Motor neuron (in vitro differentiated cells): ENCODE measurements around the gene RBP5. TPM values are rescaled to one million over a fixed set of nuclear protein-coding genes. Genes with fewer than 3 reads are reported as not detected.
"Not testable (repeated sequence)": the region's sequence is repeated elsewhere in the genome, so short reads cannot be mapped to it uniquely, and the experiment has no call there.

Source experiments
- ATAC-seq, 8 experiments: fragments of 200-7000 bp; cut with Tn5 transposase; replicated peaks in 6 of 8; 2 replicates each; pipeline ENCODE4 v1.8.0; 2021; ENCODE audit warnings: mild to moderate bottlenecking in 8 of 8, moderate library complexity in 8 of 8
- H3K27ac ChIP-seq, 2 donors: fragments of 250-450 bp; sonication (Bioruptor Pico); 2 replicates each; pipeline ENCODE4 v1.9.0; 2021; ENCODE audit warnings: antibody characterized with exemption in 2 of 2, mild to moderate bottlenecking in 2 of 2, moderate library complexity in 1 of 2
- H3K4me1 ChIP-seq, 2 donors: fragments of 250-450 bp; sonication (Bioruptor Pico); replicated peaks in 1 of 2; 2 replicates each; pipeline ENCODE4 v1.6.1; 2021; ENCODE audit warnings: antibody characterized with exemption in 2 of 2, mild to moderate bottlenecking in 2 of 2, moderate library complexity in 1 of 2
- H3K4me3 ChIP-seq, 5 donors: fragments of 250-450 bp; sonication (Bioruptor Pico); 2 replicates each; pipeline ENCODE4 v1.9.0; 2021; ENCODE audit warnings: antibody characterized with exemption in 5 of 5, mild to moderate bottlenecking in 5 of 5, moderate library complexity in 4 of 5
- WGBS, 10 experiments: fragments of 450-650 bp; shearing (Covaris generic); methylation state at CpG; one replicate each; pipeline ENCODE4 v1.0.0; 2022; 5-methylcytosine and 5-hydroxymethylcytosine counted together
- in situ Hi-C, 9 experiments: fragments of 400-800 bp; cut with MboI; loops; one replicate each; pipeline ENCODE4 v1.15.0; 2021; ENCODE audit warnings: low sequenced_read_pairs in 9 of 9, low pct_unique_long_range_greater_than_20kb in 2 of 9; ENCODE audit not compliant: unreplicated experiment in 9 of 9
- total RNA-seq, 8 experiments: library from RNA; unstranded; fragments of 300-600 nt; gene quantifications; 2 replicates each; pipeline versions ENCODE4 v1.2.3 to v1.2.4, GENCODE V29; 2022

The RBP5 gene
- total RNA-seq, 8 experiments from 2014 or later, result 0.38 to 5.4 (median 1.4) TPM

DNA sequence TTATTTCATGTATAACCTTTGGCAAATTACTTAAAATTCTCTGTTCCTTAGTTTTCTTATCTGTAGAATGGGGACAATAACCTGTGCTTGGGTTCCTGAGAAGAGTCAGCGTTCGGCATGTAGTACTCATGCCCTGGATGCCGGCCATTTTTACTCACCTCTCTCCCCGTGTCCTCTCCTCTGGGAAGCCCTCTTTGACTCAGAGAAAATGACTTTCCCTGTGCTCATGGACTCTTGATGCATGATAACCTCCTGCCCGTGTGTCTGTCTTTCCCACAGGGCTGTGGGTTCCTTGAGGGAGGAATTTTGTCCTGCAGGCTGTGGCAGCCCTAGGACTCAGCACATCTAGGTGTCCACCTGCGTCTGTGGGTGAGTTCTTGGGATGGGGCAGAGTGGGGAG is 13.8 kb downstream of the RBP5 start:
- no peak for ATAC-seq
- in situ Hi-C loops, result loop anchor here in 3 of 9 experiments (25.0 kb wide), 2 partner anchors 153 to 178 kb away; partner anchors contain the start of genes ATN1 (in 2 of the 3), C12orf57 (in 2 of the 3), RNU7-1 (in 2 of the 3) and EMG1 (in 1 of the 3)
- no peaks in the 10 kb centered on the region for H3K4me1 ChIP-seq
- no peak overlapping the region for H3K27ac ChIP-seq
- WGBS, 10 experiments, result 50 to 100% (median 74%) methylated on average over 1 to 5 of the region's 6 CpGs; no CpG with 5 or more reads in 5 of the 10 experiments
- H3K4me3 ChIP-seq, result no peak overlapping the region

DNA sequence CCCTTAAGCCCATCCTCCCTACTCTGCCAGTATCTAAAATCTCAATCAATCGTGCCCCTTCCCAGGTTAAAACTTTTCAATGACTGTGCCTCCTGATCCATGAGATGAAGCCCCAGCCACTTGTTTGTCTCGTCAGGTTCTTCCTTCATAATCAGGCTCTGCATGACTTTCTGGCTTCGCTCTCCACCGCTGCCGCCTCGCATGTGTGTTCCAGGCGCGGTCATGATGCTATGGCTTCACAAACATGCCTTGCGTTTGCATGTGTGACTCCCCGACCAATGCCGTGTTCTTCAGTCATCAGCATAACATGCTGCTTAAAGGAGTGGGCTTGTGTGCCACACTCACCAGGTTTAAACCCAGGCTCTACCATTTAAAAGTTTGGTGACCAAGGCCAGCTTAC is 14.7 kb downstream of the RBP5 start:
- in situ Hi-C loops, result loop anchor here in 3 of 9 experiments (25.0 kb wide), 2 partner anchors 152 to 177 kb away; partner anchors contain the start of genes ATN1 (in 2 of the 3), C12orf57 (in 2 of the 3), RNU7-1 (in 2 of the 3) and EMG1 (in 1 of the 3)
- Histone ChIP-seq H3K4me1 (no peaks in the 10 kb centered on the region), H3K27ac (no peak overlapping the region), H3K4me3 (no peak overlapping the region)
- WGBS, 10 experiments, result 17 to 89% (median 56%) methylated on average over 1 to 11 of the region's 11 CpGs; no CpG with 5 or more reads in 4 of the 10 experiments
- ATAC-seq, result no peak

DNA sequence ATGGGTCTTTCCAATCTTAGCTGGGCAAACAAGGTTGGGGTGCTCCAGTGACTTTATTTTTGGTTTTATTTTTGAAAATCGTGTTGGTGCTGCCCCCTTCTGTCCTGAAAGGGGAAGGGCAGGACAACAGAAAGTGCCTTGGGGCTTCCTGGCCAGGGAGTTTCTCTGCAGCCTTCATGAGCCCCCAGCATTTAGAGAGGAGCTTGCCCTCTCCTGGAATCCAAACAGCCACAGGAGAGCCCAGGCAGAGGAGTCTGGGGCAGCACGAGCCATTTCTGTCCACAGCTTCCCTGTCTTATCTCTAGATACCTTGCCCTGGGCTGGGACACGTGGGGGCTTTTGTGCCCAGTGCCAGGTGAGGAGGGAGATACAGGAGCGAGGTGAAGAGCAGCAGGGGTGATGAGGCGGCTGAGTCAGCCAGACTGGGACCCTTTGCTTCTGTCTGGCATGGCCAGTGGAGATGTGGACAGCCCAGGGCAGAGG is 15.3 kb downstream of the RBP5 start:
- Histone ChIP-seq H3K27ac (no peak overlapping the region), H3K4me3 (no peak overlapping the region), H3K4me1 (peaks cover 2 to 3% of the 10 kb centered on the region in 2 donors)
- WGBS, 10 experiments, result 0 to 38% (median 4%) methylated on average over 1 to 5 of the region's 5 CpGs; no CpG with 5 or more reads in 2 of the 10 experiments
- in situ Hi-C loops, result loop anchor here in 3 of 9 experiments (25.0 kb wide), 2 partner anchors 151 to 176 kb away; partner anchors contain the start of genes ATN1 (in 2 of the 3), C12orf57 (in 2 of the 3), RNU7-1 (in 2 of the 3) and EMG1 (in 1 of the 3)
- peak in 1 of 8 experiments; percentile 5 for ATAC-seq

DNA sequence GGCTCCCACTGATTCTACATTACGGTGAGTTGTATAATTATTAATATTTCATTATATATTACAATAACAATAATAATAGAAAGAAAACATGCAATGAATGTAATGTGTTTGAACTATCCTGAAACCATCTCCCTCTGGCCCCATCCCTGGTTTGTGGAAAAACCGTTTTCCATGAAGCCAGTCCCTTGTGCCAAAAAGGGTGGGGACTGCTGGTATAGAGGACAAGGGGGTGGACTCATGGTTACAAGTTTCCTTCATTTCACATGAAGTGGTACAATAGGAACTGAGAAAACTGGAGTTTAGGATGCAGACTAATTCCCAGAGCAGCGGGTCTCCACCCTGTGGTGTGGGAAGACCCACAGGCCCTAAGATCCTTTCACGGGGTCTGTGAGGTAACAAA is 16.6 kb downstream of the RBP5 start:
- Histone ChIP-seq H3K4me3 (no peak overlapping the region), H3K4me1 (peaks cover 5 to 12% of the 10 kb centered on the region in 2 donors), H3K27ac (no peak overlapping the region)
- in situ Hi-C loops, result loop anchor here in 3 of 9 experiments (25.0 kb wide), 2 partner anchors 150 to 175 kb away; partner anchors contain the start of genes ATN1 (in 2 of the 3), C12orf57 (in 2 of the 3), RNU7-1 (in 2 of the 3) and EMG1 (in 1 of the 3)
- no peak for ATAC-seq
- WGBS, 10 experiments, result 30 to 100% (median 83%) methylated on average over 2 to 4 of the region's 4 CpGs; no CpG with 5 or more reads in 3 of the 10 experiments

DNA sequence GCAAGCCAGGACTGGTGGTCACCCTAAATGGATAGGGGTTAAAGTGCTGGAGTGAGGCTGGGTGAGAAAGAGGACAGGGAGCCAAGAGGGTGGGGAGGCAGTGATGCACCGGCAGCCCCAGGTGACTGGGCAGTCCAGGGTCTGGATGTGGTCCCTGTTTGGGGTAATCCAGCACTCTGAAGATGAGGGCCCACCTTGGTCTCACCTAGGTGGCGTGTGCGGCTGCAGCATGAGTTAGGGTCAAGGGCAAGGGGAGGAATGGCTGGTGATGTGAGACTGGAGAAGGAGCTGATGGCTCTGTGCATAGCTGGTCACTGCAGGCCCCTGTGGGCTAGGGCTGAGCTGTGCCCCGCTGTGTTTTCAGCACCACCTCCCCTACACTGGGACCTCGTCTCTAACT is 18.0 kb downstream of the RBP5 start:
- H3K27ac ChIP-seq, result no peak overlapping the region
- 50 to 100% (median 86%) methylated on average over 1 to 3 of the region's 5 CpGs; no CpG with 5 or more reads in 3 of the 10 experiments for WGBS, 10 experiments
- in situ Hi-C loops, result loop anchor here in 3 of 9 experiments (25.0 kb wide), 2 partner anchors 148 to 173 kb away; partner anchors contain the start of genes ATN1 (in 2 of the 3), C12orf57 (in 2 of the 3), RNU7-1 (in 2 of the 3) and EMG1 (in 1 of the 3)
- no peak for ATAC-seq
- no peak overlapping the region for H3K4me3 ChIP-seq
- peaks cover 5 to 12% of the 10 kb centered on the region in 2 donors for H3K4me1 ChIP-seq

DNA sequence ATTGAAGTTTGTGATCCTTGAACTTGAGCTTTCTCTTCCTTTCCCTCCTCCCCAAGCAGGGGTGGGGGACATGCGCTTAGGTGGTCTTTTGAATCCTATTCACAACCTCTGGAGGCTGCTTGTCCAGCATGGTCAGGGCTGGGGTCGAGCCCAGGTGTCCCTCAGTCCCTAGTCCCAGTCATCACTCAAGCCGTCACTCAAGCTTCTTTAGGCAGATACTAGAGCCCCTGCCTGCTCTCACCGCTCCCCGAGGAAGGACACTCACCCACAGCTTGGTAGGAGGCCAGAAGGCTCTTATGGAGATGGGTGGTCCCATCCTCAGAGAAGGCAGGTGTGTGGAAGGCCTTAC is 19.1 kb downstream of the RBP5 start:
- in situ Hi-C loops, result loop anchor here in 3 of 9 experiments (25.0 kb wide), 2 partner anchors 147 to 172 kb away; partner anchors contain the start of genes ATN1 (in 2 of the 3), C12orf57 (in 2 of the 3), RNU7-1 (in 2 of the 3) and EMG1 (in 1 of the 3)
- no peak overlapping the region for H3K4me3 ChIP-seq
- WGBS, 10 experiments, result 17 to 80% (median 44%) methylated on average over 1 to 2 of the region's 5 CpGs; no CpG with 5 or more reads in 6 of the 10 experiments

DNA sequence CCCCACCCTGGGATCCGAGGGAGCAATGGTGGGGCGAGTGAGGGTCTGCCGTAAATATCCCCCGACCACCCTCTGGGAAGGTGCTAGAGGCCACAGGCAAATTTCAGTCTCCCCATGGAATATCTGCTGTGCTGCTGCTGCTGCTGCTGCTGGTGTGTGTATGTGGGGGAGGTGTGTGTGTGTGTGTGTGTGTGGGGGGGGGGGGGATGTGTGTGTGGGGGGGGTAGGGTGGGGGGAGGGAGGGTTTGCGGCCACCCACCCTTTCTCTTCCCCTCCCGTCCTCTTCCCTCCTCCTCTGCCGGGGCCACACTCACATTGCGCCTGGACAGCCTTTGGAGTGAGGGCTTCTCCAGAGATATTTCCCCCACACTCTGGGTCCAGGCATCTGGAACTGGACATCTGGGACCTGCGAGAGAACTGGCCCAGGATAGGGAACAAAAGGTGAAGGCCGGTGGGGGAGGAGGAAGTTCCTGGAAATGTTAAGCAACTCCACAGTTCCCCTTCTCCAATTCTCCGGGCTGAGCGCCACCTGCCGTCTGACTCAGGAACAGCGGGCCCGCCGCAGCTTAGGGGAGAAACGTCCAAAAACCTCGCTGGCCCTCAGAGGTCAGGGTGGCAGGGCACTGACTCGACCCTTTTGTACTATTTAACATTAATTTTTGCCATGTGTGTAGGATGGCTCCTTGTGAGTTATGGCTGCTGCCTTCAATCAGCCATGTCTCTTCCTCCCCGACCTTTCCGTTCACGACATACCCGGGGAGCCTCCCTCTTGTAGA is 19.7 kb downstream of the RBP5 start, which contains the start of gene C1RL:
Gene C1RL, minus strand, starts transcription at position 419 of the 776 bp plus-strand sequence. Its CDS starts 34 bp downstream, at position 385.
- 0 to 22% (median 8%) methylated on average over 2 to 10 of the region's 23 CpGs; no CpG with 5 or more reads in 5 of the 10 experiments for WGBS, 10 experiments
- Histone ChIP-seq H3K27ac (peak within 1 kb of the TSS; percentile 34 to 37), H3K4me3 (peak within 1 kb of the TSS; percentile 22 to 38 (median 30)), H3K4me1 (peaks cover 5 to 12% of the 10 kb centered on the region in 2 donors)
- ATAC-seq, result peak; percentile 32 to 69 (median 60)
- in situ Hi-C loops, result loop anchor here in 3 of 9 experiments (25.0 kb wide), 2 partner anchors 147 to 172 kb away; partner anchors contain the start of genes ATN1 (in 2 of the 3), C12orf57 (in 2 of the 3), RNU7-1 (in 2 of the 3) and EMG1 (in 1 of the 3)

More for the DNA sequence above, 19.1 kb downstream of the RBP5 start:
- no peak overlapping the region for H3K27ac ChIP-seq
- peaks cover 5 to 12% of the 10 kb centered on the region in 2 donors for H3K4me1 ChIP-seq
- no peak for ATAC-seq

DNA sequence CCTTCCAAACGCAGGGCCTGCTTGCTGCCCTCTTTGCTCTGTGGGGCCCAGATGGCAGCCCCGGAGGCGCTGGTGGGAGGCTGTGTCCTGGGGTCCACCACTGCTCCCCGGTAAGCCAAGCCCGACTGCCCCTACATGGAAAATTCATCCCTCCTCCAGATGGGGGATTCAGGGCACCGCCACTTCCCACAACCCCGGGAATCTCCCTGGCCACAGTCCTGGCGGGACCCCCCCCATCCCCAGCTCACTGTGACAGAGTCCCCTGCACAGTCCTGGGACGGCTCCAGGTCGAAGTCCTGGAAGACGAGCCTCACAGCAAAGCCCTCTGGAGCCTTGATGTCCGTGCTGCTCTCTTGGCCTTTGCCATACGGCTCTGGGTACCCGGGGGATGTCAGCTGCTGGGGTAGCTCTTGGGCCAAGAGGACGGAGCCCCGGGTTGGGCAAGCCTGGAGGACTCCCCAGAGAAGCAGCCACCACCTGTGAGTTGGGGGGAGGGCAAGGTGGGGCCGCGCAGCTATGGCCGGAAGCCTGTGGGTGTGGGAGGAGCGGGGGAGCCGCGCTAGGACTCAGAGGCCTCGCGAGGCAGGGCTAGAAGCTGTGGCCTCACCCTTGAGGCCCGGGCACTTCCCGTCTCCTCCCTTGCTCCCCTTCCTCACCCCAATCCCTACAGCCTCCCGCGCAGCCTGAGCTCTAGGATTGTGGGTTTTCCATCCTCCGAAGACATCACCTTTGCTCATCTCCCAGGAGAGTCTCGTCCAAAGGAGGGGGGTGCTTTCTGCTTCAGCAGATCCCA is 20.5 kb downstream of the RBP5 start:
- peak; percentile 74 to 90 (median 84) for ATAC-seq
- Histone ChIP-seq H3K27ac (peak overlapping the region; percentile 34 to 37), H3K4me3 (peak overlapping the region; percentile 3 to 38 (median 30)), H3K4me1 (peaks cover 5 to 12% of the 10 kb centered on the region in 2 donors)
- WGBS, 10 experiments, result 0 to 46% (median 5%) methylated on average over 1 to 7 of the region's 30 CpGs; no CpG with 5 or more reads in 4 of the 10 experiments
- in situ Hi-C loops, result loop anchor here in 3 of 9 experiments (25.0 kb wide), 2 partner anchors 146 to 171 kb away; partner anchors contain the start of genes ATN1 (in 2 of the 3), C12orf57 (in 2 of the 3), RNU7-1 (in 2 of the 3) and EMG1 (in 1 of the 3)

DNA sequence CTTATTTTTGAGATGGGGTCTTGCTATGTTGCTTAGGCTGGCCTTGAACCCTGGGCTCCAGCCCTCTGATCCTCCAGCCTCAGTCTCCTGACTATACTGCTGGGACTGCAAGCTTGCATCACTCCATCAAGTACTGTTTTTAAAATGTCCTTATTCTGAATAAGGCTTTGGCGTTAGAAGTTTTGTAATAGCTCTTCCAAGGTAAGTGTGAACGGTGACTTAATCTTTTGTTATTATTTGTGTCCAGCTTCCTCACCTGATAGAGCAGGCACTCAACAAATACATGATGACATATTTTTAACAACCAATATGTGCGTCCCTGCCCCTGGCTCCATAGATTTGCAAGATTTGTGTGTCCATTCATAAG is 21.1 kb downstream of the RBP5 start:
- in situ Hi-C loops, result loop anchor here in 3 of 9 experiments (25.0 kb wide), 2 partner anchors 145 to 170 kb away; partner anchors contain the start of genes ATN1 (in 2 of the 3), C12orf57 (in 2 of the 3), RNU7-1 (in 2 of the 3) and EMG1 (in 1 of the 3)
- Histone ChIP-seq H3K4me3 (peak overlapping the region in 4 of 5 donors; percentile 27 to 38 (median 30)), H3K4me1 (peaks cover 5 to 12% of the 10 kb centered on the region in 2 donors), H3K27ac (no peak overlapping the region)
- 6 to 83% (median 50%) methylated on average over 2 to 3 of the region's 3 CpGs; no CpG with 5 or more reads in 1 of the 10 experiments for WGBS, 10 experiments
- ATAC-seq, result no peak

DNA sequence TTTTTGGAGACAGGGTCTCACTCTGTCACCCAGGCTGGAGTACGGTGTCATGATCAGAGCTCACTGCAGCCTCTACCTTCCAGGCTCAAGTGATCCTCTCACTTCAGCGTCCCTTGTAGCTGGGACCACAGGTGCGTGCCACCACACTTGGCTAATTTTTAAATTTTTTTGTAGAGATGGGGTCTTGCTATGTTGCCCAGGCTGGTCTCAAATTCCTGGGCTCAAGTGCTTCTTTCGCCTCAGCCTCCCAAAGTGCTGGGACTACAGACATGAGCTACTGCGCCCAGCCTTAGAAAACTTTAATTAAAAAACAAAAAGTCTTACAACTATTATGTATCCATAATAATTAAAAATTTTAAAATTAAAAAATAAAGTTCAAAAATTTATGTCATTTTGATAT is 21.5 kb downstream of the RBP5 start:
- in situ Hi-C loops, result loop anchor here in 3 of 9 experiments (25.0 kb wide), 2 partner anchors 145 to 170 kb away; partner anchors contain the start of genes ATN1 (in 2 of the 3), C12orf57 (in 2 of the 3), RNU7-1 (in 2 of the 3) and EMG1 (in 1 of the 3)
- not testable (repeated sequence) for H3K4me3 ChIP-seq, ATAC-seq, H3K27ac ChIP-seq
- 88 to 100% (median 98%) methylated on average over 1 to 5 of the region's 5 CpGs for WGBS, 10 experiments
- H3K4me1 ChIP-seq, result peaks cover 5 to 12% of the 10 kb centered on the region in 2 donors

DNA sequence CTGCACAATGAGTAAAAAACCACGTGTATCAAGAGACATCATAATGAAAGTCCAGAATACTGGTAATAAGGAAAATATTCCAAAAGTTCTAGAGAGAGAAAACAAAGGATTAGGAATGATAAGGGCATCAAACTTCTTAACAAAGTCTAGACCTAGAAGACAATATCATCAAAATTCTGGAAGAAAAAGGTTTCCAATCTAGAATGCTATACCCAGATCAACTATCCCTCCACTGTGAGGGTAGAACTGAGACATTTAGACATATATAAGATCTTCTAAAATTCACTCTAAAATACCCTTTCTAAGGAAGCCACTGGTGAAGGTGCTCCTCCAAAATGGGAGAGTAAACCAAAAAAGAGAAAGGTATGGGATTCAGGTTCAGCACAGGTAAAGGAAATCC is 22.6 kb downstream of the RBP5 start:
- Histone ChIP-seq H3K4me1 (peaks cover 5 to 12% of the 10 kb centered on the region in 2 donors), H3K4me3 (no peak overlapping the region), H3K27ac (no peak overlapping the region)
- in situ Hi-C loops, result loop anchor here in 3 of 9 experiments (25.0 kb wide), 2 partner anchors 144 to 169 kb away; partner anchors contain the start of genes ATN1 (in 2 of the 3), C12orf57 (in 2 of the 3), RNU7-1 (in 2 of the 3) and EMG1 (in 1 of the 3)
- 43 to 100% (median 88%) methylated on average over 1 of the region's 1 CpG; no CpG with 5 or more reads in 1 of the 10 experiments for WGBS, 10 experiments
- no peak for ATAC-seq
